Fibroblast of lung (primary cell): ENCODE data around the gene ACBD6.

Experiments used
- EZH2 ChIP-seq: IDR thresholded peaks from 2 replicates; pipeline ENCODE4 v1.5.1; 2012; ENCODE audit warnings: low read length, control low read depth, mild to moderate bottlenecking; ENCODE audit errors: missing control alignments
- TF ChIP-seq, protein P1 (sequence below), 2 donors: IDR thresholded peaks in 1 of 2; conservative IDR thresholded peaks in 1 of 2; 1 replicate in 1 of 2; 2 replicates in 1 of 2; pipeline ENCODE4 v1.5.1; 2011 to 2012; ENCODE audit warnings: low read length in 2 of 2, control low read depth in 1 of 2, inconsistent platforms in 1 of 2, low read depth in 1 of 2, mild to moderate bottlenecking in 1 of 2

DNA sequence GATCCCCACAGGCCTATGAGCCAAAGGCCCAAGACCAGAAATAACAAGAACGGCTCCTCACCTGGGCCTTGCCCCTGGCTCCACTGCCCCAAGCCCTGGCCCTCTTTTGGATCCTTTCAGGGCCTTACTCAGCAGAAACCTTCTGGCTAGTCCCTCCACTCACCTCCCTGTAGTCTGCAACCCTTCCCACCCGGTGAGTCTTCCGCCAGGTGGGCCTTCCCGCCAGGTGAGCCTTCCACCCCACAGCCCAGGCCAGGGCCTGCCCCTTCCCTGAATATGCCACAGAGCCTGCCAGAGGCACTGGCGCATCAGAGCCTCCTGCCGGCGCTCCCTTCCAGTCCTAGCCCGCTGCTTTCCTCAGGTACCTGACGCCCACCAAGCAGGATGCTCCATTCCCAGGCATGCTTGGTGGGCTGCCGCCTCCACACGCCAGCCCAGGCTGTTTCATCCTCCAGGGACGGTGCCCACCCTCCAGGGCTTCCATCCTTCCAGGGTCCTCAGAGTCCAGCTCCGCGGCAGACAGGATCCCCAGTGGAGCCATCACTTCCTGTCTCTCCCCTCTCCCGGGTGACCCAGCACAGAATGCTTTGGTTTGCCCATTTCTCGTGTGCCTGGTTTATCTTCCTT lies 251.4 kb downstream of the ACBD6 start:
- TF ChIP-seq, protein P1, sequence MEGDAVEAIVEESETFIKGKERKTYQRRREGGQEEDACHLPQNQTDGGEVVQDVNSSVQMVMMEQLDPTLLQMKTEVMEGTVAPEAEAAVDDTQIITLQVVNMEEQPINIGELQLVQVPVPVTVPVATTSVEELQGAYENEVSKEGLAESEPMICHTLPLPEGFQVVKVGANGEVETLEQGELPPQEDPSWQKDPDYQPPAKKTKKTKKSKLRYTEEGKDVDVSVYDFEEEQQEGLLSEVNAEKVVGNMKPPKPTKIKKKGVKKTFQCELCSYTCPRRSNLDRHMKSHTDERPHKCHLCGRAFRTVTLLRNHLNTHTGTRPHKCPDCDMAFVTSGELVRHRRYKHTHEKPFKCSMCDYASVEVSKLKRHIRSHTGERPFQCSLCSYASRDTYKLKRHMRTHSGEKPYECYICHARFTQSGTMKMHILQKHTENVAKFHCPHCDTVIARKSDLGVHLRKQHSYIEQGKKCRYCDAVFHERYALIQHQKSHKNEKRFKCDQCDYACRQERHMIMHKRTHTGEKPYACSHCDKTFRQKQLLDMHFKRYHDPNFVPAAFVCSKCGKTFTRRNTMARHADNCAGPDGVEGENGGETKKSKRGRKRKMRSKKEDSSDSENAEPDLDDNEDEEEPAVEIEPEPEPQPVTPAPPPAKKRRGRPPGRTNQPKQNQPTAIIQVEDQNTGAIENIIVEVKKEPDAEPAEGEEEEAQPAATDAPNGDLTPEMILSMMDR (conservative IDR thresholded peaks at IDR 0.05 in 1 of 2, IDR thresholded peaks at IDR 0.05 in 1 of 2; ENCODE audit: low read depth in 1 of 2, low read length in 2 of 2), result no peak
- no peak for TF ChIP-seq EZH2
